IMR-90 (cell line): ENCODE measurements around the gene NEK2.

Source experiments
- BHLHE40 ChIP-seq: fragments of 150-350 bp; IDR thresholded peaks from 2 replicates; pipeline ENCODE4 v1.6.1; 2016; ENCODE audit warnings: mild to moderate bottlenecking, low read depth, low read length
- CEBPB ChIP-seq: IDR thresholded peaks from 2 replicates; pipeline ENCODE4 v1.6.1; 2012; ENCODE audit warnings: low read depth, low read length, improper control_type of control experiment
- ELK1 ChIP-seq: fragments of 150-350 bp; IDR thresholded peaks from 2 replicates; pipeline ENCODE4 v1.6.1; 2016; ENCODE audit warnings: low read depth, mild to moderate bottlenecking, low read length, moderate library complexity, borderline replicate concordance
- FOS ChIP-seq: fragments of 150-350 bp; IDR thresholded peaks from 2 replicates; pipeline ENCODE4 v1.6.1; 2016; ENCODE audit warnings: low read depth, low read length
- MAFK ChIP-seq: IDR thresholded peaks from 2 replicates; pipeline ENCODE4 v1.6.1; 2012; ENCODE audit warnings: low read depth, low read length, improper control_type of control experiment
- MAZ ChIP-seq: IDR thresholded peaks from 2 replicates; pipeline ENCODE4 v1.6.1; 2012; ENCODE audit warnings: low read depth, mild to moderate bottlenecking, low read length, improper control_type of control experiment, moderate library complexity, borderline replicate concordance
- MXI1 ChIP-seq: IDR thresholded peaks from 2 replicates; pipeline ENCODE4 v1.6.1; 2012; ENCODE audit warnings: low read depth, mild to moderate bottlenecking, low read length, moderate library complexity, borderline replicate concordance
- POLR2A ChIP-seq: IDR thresholded peaks from 2 replicates; pipeline ENCODE4 v1.6.1; 2012; ENCODE audit warnings: mild to moderate bottlenecking, low read depth, low read length
- RAD21 ChIP-seq: IDR thresholded peaks from 2 replicates; pipeline ENCODE4 v1.6.1; 2012; ENCODE audit warnings: low read length, improper control_type of control experiment
- RCOR1 ChIP-seq: IDR thresholded peaks from 2 replicates; pipeline ENCODE4 v1.6.1; 2012; ENCODE audit warnings: mild to moderate bottlenecking, low read length, improper control_type of control experiment; ENCODE audit not compliant: insufficient replicate concordance
- RFX5 ChIP-seq: IDR thresholded peaks from 2 replicates; pipeline ENCODE4 v1.8.0; 2012; ENCODE audit warnings: low read depth, mild to moderate bottlenecking, low read length, moderate library complexity
- SMC3 ChIP-seq: fragments of 150-350 bp; IDR thresholded peaks from 2 replicates; pipeline ENCODE4 v1.6.1; 2016; ENCODE audit warnings: low read depth, mild to moderate bottlenecking, antibody characterized with exemption, low read length, moderate library complexity
- USF2 ChIP-seq: fragments of 150-350 bp; IDR thresholded peaks from 2 replicates; pipeline ENCODE4 v1.6.1; 2017; ENCODE audit warnings: mild to moderate bottlenecking, antibody characterized with exemption, low read length, low read depth
- TF ChIP-seq, protein P1 (sequence below): conservative IDR thresholded peaks from 2 replicates; pipeline ENCODE4 v1.5.1; 2012; ENCODE audit warnings: mild to moderate bottlenecking, low read depth, low read length, improper control_type of control experiment

GRCh38 chr1:211708926-211709325 is 33.5 kb upstream of the NEK2 start:
- TF ChIP-seq POLR2A (no peak), RAD21 (no peak), BHLHE40 (no peak), MXI1 (no peak), RCOR1 (no peak), CEBPB (no peak), MAFK (no peak), ELK1 (no peak), MAZ (no peak), USF2 (no peak), RFX5 (no peak), FOS (no peak), SMC3 (no peak)
- TF ChIP-seq, protein P1, sequence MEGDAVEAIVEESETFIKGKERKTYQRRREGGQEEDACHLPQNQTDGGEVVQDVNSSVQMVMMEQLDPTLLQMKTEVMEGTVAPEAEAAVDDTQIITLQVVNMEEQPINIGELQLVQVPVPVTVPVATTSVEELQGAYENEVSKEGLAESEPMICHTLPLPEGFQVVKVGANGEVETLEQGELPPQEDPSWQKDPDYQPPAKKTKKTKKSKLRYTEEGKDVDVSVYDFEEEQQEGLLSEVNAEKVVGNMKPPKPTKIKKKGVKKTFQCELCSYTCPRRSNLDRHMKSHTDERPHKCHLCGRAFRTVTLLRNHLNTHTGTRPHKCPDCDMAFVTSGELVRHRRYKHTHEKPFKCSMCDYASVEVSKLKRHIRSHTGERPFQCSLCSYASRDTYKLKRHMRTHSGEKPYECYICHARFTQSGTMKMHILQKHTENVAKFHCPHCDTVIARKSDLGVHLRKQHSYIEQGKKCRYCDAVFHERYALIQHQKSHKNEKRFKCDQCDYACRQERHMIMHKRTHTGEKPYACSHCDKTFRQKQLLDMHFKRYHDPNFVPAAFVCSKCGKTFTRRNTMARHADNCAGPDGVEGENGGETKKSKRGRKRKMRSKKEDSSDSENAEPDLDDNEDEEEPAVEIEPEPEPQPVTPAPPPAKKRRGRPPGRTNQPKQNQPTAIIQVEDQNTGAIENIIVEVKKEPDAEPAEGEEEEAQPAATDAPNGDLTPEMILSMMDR = no peak
